SU-DHL-6 (cell line): ENCODE results near the gene SORCS2.

Experiments
- H2AFZ ChIP-seq: fragments of 200-600 bp; sonication (generic); 2 replicates; pipeline ENCODE4 v1.6.1; 2014; ENCODE audit warnings: low read depth, mild to moderate bottlenecking, moderate library complexity, mixed read lengths, antibody characterized with exemption, low read length; ENCODE audit not compliant: severe bottlenecking
- H3F3A ChIP-seq: fragments of 200-600 bp; shearing (Covaris generic); 2 replicates; pipeline ENCODE4 v1.6.0; 2016; ENCODE audit warnings: antibody characterized with exemption, mild to moderate bottlenecking; ENCODE audit not compliant: insufficient read depth
- H3K27ac ChIP-seq: fragments of 200-600 bp; sonication (generic); 2 replicates; pipeline ENCODE4 v1.5.1; 2016; ENCODE audit warnings: low read depth, mild to moderate bottlenecking, low read length, moderate library complexity, mixed read lengths
- H3K27me3 ChIP-seq: fragments of 200-600 bp; sonication (generic), shearing (Covaris generic); 2 replicates; pipeline ENCODE4 v1.6.0; 2014; ENCODE audit warnings: mild to moderate bottlenecking, low read length
- H3K36me3 ChIP-seq: fragments of 200-600 bp; sonication (generic); 2 replicates; pipeline ENCODE4 v1.6.1; 2014; ENCODE audit warnings: mild to moderate bottlenecking, low read length, mixed read lengths
- H3K4me2 ChIP-seq: fragments of 300-600, 200-600 bp; shearing (Covaris generic), sonication (generic); 2 replicates; pipeline ENCODE4 v1.6.0; 2014; ENCODE audit warnings: low read length, low read depth, mild to moderate bottlenecking; ENCODE audit not compliant: poor library complexity, severe bottlenecking
- H3K4me3 ChIP-seq: fragments of 200-600 bp; sonication (generic); 2 replicates; pipeline ENCODE4 v1.5.1; 2014; ENCODE audit warnings: antibody characterized with exemption, low read length, mild to moderate bottlenecking, mixed read lengths; ENCODE audit not compliant: insufficient read depth, poor library complexity, severe bottlenecking
- H3K79me2 ChIP-seq: fragments of 200-600 bp; sonication (generic); 2 replicates; pipeline ENCODE4 v1.6.1; 2014; ENCODE audit warnings: mild to moderate bottlenecking, low read length, moderate library complexity; ENCODE audit not compliant: insufficient read depth
- H3K9ac ChIP-seq: fragments of 200-600 bp; sonication (generic); 2 replicates; pipeline ENCODE4 v1.7.0; 2014; ENCODE audit warnings: mild to moderate bottlenecking, low read length
- H3K9me2 ChIP-seq: fragments of 200-600 bp; sonication (generic); replicated peaks from 2 replicates; pipeline ENCODE4 v1.6.1; 2014; ENCODE audit warnings: low read length; ENCODE audit not compliant: insufficient read depth
- H3K9me3 ChIP-seq: fragments of 200-600 bp; sonication (generic); 2 replicates; pipeline ENCODE4 v1.6.1; 2014; ENCODE audit warnings: low read length, mixed read lengths; ENCODE audit not compliant: insufficient read depth
- H4K20me1 ChIP-seq: fragments of 200-600 bp; sonication (generic); 2 replicates; pipeline ENCODE4 v1.6.1; 2014; ENCODE audit warnings: low read depth, mild to moderate bottlenecking, antibody characterized with exemption, low read length, moderate library complexity, mixed read lengths
- EZH2phosphoT487 ChIP-seq: fragments of 200-600 bp; sonication (generic), shearing (Covaris generic); conservative IDR thresholded peaks from 2 replicates; pipeline ENCODE4 v1.6.1; 2018; ENCODE audit warnings: mild to moderate bottlenecking, antibody characterized with exemption, low read length, moderate library complexity, mixed read lengths
- TF ChIP-seq, protein P1 (sequence below): fragments of 200-600 bp; sonication (generic); IDR thresholded peaks from one replicate; pipeline ENCODE4 v1.5.1; 2017; ENCODE audit warnings: antibody characterized with exemption, mild to moderate bottlenecking, low read length, moderate library complexity; ENCODE audit not compliant: insufficient read depth, poor library complexity, severe bottlenecking

SORCS2 gene

DNA sequence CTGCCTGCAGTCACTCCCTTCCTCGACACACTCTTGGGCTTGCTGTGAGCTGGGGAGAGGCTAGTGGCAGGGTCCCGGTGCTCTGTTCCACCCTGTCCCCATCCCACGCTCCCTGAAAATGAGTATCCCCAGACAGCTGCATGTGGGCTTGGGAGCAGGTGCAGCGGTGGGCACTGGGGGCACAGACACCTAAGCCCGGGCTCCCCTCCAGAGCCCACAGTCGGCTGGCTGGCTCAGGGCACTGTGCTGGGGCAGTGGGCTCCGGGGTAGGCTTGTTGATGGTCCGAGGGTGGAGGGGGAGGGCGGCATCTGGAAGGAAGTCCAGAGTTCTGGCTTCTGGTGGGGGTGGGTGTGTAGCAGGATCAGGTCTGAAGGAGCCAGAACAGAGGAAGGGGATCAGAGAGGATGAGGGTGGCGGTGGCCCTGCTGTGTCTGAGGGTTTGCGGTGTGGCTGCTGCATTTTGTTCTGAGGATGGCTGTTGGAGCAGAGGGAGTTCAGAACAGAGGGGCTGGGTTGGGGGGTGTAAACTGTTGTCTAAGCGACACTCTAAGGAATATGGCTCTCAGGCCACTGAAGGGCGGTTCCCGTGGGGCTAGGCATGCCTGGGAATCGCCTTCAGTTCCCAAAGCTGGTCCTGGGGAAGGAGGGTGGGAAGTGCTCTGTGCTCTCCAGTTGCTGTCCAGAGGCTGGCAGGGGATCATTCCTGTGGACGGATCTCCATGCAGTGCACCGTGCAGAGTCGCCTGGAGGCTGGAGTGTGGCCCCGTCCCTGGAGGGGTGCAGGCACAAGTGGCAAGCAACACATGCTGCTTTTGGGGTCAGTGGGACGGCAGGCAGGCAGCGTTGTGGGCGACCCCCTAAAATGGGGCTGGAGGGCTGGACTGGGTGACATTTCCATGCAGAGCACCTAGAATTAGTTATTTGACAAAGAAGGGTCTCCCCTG, 114.0 kb downstream of the SORCS2 start:
- Histone ChIP-seq H3K27me3 (no peaks in the 10 kb centered on the region), H3K4me2 (no peak overlapping the region), H4K20me1 (no peaks in the 10 kb centered on the region), H3F3A (no peaks in the 10 kb centered on the region), H3K9me3 (no peaks in the 10 kb centered on the region), H3K9me2 (no peaks in the 10 kb centered on the region), H3K79me2 (no peaks in the 10 kb centered on the region), H2AFZ (no peak overlapping the region), H3K27ac (no peak overlapping the region), H3K4me3 (no peak overlapping the region), H3K36me3 (no peaks in the 10 kb centered on the region), H3K9ac (no peak overlapping the region)
- TF ChIP-seq EZH2phosphoT487: no peak
- TF ChIP-seq, protein P1, sequence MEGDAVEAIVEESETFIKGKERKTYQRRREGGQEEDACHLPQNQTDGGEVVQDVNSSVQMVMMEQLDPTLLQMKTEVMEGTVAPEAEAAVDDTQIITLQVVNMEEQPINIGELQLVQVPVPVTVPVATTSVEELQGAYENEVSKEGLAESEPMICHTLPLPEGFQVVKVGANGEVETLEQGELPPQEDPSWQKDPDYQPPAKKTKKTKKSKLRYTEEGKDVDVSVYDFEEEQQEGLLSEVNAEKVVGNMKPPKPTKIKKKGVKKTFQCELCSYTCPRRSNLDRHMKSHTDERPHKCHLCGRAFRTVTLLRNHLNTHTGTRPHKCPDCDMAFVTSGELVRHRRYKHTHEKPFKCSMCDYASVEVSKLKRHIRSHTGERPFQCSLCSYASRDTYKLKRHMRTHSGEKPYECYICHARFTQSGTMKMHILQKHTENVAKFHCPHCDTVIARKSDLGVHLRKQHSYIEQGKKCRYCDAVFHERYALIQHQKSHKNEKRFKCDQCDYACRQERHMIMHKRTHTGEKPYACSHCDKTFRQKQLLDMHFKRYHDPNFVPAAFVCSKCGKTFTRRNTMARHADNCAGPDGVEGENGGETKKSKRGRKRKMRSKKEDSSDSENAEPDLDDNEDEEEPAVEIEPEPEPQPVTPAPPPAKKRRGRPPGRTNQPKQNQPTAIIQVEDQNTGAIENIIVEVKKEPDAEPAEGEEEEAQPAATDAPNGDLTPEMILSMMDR: no peak

- no peaks in the 10 kb centered on the region for H3K79me2 ChIP-seq
- H3K27me3 ChIP-seq: no peaks in the 10 kb centered on the region
- H3K9me2 ChIP-seq: no peaks in the 10 kb centered on the region
- no peak overlapping the region for H3K27ac ChIP-seq
- no peak overlapping the region for H3K9ac ChIP-seq
- H3K9me3 ChIP-seq: no peaks in the 10 kb centered on the region
- no peaks in the 10 kb centered on the region for H4K20me1 ChIP-seq
- H2AFZ ChIP-seq: no peak overlapping the region
- no peaks in the 10 kb centered on the region for H3K36me3 ChIP-seq
- no peaks in the 10 kb centered on the region for H3F3A ChIP-seq
- no peak for TF ChIP-seq EZH2phosphoT487
- TF ChIP-seq, protein P1: no peak
- no peak overlapping the region for H3K4me2 ChIP-seq
- no peak overlapping the region for H3K4me3 ChIP-seq
These were observed 114.6 kb downstream of the SORCS2 start for GRCh38 chr4:7306986-7307385.

DNA sequence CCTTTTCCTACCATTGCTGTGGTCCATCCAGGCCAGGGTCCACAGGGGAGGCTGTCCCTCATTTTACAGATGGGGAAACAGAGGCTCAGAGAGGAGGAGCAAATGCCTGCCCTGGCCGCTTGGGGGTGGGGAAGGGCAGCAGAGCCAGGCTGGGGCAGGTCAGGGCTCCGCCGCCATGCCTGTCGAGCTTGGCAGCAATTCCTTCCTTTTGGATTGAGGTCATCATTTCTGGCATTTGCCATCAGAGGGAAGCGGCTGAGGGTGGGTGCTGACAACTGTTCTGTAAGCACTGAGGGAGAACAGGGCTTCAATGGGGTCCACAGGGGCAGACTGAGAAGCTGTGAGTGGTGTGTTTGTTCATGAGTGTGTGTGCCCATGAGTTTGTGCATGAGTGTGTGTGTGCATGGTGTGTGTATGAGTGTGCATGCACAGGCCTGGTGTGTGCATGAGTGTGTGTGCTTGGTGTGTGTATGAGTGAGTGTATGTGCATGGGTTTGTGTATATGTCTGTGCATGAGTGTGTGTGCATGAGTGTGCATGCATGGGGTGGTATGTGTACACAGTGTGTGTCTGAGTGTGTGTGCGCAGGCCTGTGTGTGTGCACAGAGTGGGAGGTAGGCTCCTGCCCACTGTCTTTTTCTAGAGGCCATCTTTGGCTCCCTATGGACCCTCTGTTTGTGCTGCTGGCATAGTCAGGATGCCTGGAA, 115.2 kb downstream of the SORCS2 start:
- Histone ChIP-seq H3K9me2 (no peaks in the 10 kb centered on the region), H3K79me2 (no peaks in the 10 kb centered on the region), H3K36me3 (no peaks in the 10 kb centered on the region), H3K27me3 (no peaks in the 10 kb centered on the region), H3K4me2 (no peak overlapping the region), H3K9me3 (no peaks in the 10 kb centered on the region), H3K4me3 (no peak overlapping the region), H3F3A (no peaks in the 10 kb centered on the region), H3K27ac (no peak overlapping the region), H4K20me1 (no peaks in the 10 kb centered on the region), H2AFZ (no peak overlapping the region), H3K9ac (no peak overlapping the region)
- TF ChIP-seq, protein P1: no peak
- TF ChIP-seq EZH2phosphoT487: no peak
